DMS153 treated with DMSO at 0.1 percent for 48 hours (cell line): ENCODE data around the gene CRYAB.

Experiments
- DNase-seq: peaks from one replicate; lab custom pipeline; 2025; ENCODE audit not compliant: unreplicated experiment; lab: John Stamatoyannopoulos, UW

The CRYAB gene, protein sequence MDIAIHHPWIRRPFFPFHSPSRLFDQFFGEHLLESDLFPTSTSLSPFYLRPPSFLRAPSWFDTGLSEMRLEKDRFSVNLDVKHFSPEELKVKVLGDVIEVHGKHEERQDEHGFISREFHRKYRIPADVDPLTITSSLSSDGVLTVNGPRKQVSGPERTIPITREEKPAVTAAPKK

DNA sequence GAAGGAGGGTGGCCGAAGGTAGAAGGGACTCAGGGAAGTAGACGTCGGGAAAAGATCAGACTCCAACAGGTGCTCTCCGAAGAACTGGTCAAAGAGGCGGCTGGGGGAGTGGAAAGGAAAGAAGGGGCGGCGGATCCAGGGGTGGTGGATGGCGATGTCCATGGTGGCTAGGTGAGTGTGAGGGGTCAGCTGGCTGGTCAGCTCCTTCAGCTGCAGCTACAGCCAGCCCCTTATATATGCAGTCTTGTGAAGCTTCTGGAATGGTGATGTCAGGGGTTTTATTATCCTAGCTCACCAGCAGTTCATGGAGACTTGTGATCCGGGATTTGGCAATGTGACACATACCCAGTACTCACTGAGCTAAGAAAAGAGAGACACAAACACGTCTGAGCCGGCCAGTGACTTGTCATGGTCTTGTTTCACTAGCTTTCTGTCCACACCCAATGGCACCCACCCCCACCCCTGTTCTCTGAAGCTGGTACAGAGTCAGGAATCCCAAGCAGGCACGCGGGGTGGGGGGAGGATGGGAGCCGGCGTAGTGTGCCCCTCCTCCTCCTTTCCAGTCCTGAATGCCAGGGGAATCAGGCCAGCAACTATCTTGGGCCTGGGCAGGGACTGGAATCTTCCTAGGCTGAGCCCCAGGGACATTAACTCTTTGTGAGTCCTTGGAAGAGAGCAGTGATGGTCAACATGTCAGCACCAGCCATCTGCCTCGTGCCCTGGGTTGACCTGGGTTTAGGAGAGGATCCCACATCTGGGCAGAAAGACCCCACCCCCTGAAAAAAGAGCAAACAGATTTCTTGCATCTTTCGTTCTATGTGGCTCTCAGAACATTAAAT, at the start of gene CRYAB:
CRYAB (minus strand) TSS at position 208 of the 839 bp plus-strand sequence; CDS start at position 162, 46 bp downstream.
- DNase-seq, result no peak

DNA sequence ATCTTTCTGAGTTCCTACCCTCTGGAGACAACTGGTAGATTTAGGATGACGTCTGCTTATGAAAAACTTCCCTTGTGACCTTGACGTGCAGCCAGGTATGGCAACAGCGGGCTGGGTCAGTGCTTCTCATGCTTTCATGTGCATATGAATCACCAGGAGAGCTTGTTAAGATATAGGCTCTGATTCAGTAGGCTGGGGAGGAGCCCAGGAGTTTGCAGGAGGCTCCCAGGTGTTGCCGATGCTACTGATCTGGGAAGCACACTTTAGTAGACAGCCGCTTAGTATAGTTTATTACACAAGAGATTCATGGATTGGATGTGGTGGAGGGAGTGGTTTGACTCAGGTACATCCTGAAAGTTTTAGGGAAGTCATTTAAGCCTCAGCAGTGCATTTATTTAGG, 49.3 kb upstream of the CRYAB start:
- no peak for DNase-seq

DNA sequence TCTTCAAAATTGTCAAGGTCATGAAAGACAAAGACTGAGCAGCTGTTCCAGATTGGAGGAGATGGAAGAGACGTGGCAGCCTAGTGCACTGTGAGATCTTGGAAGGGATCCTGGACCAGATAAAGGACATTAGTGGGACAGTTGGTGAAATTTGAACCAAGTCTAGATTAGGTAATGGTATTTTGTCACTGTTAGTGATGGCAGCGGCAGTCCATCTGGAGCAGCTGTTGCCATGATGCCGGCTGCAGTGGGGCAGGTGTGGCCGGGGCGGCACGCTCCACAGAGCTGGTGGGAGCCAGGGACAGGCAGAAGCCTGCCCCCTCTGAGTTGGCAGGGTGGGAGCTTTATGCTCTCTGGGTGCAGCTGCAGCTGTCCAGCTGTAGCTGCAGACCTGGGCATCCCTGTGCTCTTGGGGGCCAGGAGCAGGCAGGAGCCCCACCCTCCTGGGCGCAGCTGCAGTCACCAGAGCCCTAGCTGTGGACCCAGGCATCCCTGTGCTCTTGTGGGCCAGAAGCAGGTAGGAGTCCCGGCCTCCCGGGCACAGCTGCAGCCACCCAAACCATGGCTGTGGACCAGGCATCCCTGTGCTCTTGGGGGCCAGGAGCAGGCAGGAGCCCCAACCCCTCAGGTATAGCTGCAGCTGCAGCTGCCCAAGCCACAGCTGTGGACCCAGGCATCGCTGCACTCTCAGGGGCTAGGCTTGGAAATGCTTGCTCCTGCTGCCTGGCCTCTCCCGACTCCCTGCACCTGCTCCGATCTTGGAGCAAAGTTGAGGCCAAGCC, 46.3 kb upstream of the CRYAB start:
- DNase-seq, result no peak

DNA sequence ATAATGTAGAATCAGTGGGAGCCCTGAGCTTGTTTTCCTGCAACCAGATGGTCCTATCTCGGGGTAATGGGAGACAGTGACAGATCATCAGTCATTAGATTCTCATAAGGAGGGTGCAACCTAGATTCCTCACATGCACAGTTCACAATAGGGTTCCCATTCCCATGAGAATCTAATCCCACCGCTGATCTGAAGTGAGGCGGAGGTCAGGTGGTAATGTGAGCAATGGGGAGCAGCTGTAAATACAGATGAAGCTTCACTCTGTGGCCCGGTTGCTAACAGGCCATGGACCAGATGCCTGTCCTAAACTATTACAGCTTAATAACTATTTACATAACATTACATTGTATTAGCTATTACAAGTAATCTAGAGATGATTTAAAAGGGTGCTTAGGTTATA, 42.6 kb upstream of the CRYAB start:
- no peak for DNase-seq

DNA sequence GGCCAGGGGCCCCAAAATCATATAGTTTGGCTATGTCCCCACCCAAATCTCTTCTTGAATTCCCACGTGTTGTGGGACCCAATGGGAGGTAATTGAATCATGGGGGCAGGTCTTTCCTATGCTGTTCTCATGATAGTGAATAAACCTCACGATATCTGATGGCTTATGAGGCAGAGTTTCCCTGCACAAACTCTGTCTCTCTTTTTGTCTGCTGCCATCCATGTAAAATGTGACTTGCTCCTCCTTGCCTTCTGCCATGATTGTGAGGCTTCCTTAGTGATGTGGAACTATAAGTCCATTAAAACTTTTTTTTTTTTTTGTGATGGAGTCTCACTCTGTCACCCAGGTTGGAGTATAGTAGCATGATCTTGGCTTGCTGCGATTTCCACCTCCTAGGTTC, 40.0 kb upstream of the CRYAB start:
- DNase-seq, result no peak

DNA sequence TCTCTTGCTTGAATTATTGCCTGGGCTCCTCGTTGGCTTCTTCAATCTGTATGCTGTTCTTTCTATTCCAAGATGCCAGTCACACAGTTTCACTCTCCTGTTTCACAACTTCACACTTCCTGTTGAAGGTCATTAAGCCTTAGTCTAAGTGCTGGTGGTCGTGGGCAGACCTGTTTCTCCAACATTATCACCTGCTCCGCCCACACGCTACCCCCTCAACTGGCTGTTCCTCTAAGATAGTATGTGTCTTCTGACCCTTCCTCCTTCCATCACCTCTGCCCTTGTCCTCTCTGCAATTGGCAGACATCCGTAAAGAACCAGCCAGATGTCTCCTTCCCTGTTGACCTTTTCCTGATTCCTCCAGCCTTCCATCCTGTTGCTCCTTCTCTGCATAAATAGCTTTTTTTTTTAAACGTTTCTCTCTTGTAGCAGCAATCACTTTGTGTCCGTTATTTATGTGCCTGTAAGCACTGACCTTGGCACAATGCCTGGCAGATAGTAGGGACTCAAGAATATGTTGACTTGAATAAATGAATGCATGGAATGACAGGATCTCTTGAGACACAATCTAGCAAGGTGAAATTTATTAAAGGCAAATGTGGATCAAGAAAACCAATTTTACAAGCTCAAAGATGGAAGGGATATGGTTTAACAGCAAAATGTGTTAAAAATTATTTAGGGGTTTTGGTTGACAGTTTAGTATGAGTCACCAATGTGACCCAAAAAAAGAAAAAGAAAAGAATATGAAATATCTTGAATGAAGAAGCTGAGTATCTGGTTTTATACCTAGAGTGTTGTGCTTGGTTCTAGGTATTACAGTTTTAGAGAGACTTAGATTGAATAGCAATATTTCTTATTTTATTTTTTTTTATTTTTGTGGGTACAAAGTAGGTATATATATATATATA, 38.2 kb upstream of the CRYAB start:
- no peak for DNase-seq

DNA sequence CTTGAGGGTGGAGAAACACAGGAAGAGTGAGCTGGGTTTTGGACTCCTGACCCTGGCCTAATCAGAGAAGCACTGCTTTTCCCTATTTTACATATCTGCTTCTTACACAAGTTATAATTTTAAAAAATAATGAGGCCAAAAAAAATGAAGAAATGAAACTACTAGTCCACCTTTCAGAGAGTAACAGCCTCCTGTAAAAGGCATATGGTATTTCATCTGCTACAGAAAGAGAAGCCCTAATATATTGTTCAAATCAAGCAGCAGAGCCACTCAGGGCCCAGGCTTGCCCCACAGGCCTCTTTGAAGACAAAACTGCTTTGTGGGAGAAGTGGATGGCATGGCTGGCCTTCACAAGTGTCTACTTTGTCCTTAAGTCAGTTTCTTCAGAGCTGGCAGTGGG, 35.6 kb upstream of the CRYAB start:
- no peak for DNase-seq

DNA sequence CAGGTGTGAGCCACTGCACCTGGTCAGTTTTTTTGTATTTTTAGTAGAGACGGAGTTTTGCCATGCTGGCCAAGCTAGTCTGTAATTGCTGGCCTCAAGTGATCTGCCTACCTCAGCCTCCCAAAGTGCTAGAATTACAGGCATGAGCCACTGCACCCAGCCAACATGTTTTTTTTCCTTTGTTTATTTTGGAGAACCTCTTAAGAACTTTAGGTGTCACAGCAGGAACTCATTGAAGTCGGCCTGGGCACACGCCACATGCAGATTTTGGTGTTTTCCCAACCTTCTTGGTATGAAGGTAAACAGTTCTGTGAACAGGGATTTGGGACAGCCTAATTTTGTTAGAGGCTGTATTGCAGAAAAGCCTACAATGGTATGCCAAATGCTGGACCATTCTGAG, 34.9 kb upstream of the CRYAB start:
- DNase-seq, result no peak

DNA sequence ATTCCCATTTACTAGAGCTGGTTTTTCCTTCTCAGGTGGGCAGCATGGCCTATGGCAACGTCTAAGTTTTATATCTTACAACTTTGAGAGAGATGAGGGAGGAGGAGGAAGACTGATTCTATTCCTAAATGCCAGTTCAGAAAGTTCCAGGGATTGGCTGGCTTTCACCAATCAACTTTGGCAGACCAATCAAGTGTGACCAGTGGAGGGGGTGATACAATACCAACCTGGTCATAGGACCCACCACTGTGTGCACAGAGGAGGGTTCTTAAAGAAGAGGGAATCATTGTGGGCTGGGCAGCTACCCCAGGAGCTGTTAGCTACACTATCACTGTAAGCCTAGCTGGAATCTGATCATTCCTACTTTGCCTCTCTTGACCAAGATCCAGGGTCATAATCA, 33.6 kb upstream of the CRYAB start:
- no peak for DNase-seq

DNA sequence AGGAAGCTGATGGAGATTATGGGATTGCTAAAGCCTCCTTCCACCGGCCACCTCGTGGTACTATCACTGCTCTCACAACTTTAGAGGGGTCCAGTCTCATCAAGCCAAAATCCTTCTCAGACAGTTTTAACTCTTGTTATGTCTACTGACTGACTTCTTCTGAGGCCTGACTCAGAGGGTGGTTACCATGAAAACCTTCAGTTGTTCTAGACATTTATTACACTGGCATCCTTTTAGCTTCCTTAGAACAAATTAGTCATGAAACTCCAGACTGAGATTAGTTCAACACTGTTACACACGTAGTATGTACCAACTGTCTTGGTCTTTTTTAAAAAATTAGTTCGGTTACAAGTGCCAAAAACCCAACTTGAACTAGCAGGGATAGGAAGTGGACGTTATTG, 33.1 kb upstream of the CRYAB start:
- DNase-seq, result no peak

DNA sequence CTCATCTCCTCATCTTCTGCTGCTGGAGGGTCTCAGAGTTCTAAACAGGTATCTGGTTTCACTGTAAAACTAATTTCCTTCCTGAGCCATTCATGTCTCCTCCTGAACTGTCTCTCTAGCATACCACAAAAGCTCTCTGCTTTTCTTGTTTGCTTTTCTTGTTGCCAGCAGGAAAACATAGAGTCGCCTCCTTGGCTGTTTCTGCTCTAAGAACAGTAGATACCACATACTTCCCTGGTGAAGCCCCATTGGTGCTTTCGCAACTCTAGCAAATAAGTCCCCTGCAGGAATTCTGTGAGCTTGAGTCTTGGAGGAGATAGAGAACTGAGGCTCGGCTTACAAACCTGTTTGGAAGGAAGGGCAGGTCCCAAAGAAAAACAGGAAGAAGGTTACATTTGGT, 32.6 kb upstream of the CRYAB start:
- DNase-seq, result no peak

DNA sequence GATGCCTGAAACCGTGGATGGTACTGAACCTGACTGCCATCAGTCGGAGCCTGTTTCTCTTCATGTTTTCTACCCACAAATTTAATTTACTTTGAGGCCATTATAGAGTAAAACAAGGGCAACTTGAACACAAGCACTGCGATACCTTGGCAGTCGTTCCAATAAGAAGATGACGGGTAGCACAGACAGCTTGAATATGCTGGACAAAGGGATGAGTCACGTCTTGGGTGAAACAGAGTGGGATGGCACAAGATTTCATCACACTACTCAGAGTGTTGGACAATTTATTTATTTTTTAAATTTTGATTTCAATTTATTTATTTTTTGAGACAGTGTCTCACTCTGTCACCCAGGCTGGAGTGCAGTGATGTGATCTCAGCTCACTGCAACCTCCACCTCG, 31.3 kb upstream of the CRYAB start:
- DNase-seq, result no peak

DNA sequence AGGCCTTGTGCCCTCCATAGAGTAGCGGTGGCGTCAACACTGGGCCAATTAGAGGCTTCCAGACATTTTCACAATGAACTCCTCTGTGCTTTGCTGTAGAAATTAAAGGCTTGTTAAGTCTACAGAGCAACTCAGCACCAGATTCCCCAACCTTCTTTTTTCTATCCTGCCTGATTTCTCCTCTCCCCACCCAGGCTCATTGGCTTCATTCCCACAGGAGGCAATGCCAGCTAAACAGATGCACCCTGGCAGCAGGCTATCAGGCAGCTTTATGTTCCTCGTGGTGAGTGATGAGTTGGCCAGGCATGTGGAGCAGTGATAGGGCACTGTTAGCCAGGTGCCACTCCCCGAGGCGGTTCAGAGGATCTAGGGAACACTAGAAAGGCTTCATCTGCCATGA, 30.4 kb upstream of the CRYAB start:
- DNase-seq, result no peak

DNA sequence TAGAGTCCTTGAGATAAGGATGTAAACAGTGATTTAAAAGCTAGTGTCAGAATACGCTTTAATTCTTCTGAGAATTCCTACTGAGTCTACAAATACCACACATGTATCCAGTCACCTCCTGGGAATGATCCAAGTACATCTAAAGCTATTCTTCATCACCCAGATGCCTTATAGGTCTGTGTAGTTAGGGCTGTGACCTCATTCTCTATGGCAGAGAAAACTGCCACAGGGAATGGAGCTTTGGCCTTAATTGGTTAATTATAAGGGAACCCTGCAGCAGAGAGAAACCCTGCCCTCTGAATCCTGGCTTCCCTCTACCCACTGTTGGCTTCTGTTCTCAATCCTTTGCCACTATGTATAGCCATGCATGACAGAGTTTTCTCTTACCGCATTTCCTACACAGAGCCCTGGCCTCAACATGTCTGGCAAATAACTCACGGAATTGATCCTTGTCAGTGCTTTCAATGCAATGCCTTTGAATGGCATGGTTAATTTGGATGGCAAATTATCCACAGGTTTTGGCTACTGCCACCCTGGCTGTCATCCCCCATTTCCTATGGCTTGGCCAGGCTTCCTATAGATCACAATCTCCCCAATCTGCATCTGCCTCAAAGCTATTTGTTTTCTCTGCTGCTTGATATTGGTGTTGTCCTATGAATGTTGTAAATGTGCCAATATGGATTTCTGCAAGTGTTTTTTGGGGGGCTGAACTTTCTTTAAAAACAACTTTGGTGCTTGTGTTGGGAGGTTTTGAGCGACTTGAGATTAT, 28.4 kb upstream of the CRYAB start:
- no peak for DNase-seq

DNA sequence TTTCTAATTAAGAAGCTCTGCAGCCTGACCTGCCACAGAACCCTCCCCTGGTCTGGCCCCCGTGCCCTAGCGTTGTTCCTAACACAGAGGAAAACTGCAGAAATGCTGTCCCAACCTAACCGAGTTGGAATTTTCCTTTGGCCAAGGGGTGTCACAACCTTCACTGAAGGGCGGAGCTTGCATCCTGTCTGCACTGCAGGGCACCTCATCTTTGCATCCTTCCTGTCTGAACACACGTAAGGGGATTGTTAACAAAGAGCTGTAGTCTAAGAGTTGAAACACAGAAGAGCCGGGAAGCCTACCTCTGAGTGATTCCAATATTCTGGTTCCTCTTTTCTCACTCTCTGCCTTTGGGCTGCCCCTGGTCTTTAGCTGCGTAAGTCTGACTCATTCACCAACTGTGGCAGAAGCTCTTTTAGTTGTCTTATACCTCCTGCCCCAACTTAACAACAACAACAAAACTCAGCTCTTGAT, 27.2 kb upstream of the CRYAB start:
- no peak for DNase-seq

DNA sequence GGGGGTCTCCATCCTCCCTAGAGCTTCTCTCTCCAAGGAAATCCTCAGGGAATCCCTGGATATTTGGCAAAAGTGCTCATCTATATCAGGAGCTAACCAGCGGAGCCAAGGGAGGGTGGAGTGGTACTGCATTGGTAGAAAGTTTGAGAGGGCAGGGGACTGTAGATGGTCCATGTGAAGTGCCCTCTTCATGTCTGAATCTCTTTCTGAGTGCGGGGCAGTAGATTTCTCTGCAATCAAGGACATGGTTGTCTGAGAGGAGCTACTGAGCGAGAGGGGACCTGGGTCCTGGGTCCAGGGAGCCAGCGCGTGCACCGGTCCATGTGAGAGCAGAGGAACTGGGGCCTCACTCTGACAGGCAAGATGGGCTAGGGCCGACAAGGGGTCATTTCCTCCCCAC, 26.3 kb upstream of the CRYAB start:
- no peak for DNase-seq

DNA sequence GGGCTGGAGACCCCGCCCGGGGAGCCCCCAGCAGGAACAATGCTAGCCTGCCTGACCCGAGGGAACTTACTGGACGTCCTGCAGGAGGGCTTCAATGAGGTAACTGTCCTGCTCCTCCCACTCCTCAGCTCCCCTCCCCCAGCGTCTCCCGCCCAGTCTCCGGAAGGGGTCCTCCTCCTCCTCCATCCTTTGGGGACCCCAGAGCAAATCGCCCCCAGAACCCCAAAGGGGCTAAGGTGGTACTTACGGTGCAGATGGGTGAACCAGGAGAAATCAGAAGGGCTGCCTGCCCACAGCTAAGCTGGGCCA, 25.8 kb upstream of the CRYAB start:
- no peak for DNase-seq

DNA sequence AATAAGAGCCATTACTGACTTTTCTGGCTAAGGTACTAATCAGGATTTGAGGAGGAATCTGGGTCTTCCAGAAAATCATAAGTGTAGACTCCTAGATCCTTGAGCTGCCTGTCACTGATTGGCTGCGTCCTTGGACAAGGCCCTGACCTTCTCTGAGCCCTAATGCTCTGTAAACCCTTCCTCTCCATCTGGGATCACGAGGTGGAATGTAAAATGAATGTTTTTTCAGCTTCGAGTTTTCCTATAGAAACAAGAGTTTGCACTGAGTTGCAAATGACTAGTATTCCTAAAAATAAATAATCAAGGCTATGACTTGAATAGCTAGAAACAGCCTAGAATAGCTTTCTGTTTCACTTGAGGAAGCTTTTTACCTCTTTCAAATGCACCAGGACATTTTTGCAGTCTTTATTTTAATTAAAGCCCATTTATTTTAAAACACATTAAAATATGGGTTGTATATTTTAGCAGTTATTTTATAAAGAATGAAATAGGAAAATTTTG, 24.5 kb upstream of the CRYAB start:
- no peak for DNase-seq

DNA sequence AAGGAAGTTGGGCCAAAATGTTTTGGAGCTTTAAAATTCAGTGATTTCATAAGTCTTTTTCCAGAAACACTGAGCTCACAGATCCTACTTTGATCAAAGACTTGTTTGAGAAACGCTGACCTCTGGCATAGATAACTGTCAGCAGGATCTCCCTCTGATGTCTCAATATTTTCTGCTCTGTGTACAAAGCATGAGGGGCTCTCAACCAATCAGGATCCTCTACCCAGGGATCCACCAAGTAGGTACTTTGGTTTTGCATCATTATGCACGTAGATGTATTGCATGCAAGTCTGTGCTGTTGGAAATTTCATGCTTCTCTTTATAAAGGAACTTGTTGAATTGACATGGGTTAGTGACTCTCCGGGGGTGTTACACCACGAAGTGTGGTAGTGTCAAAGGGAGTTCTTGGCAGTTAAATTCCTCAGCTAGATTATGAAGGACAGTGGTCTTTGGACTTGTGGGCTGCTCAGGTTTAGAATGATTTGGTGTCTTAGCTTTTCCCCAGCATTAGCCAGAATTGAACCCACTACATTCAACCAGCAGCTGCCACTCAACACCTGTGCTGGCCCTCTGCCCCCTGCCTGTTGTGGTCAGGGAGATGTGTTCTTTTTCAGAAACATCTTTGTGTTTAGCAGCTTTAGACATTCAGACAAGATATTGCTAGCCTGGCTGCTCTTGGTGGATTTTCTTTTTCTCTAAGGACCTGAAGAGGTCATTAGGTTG, 23.9 kb upstream of the CRYAB start:
- no peak for DNase-seq

DNA sequence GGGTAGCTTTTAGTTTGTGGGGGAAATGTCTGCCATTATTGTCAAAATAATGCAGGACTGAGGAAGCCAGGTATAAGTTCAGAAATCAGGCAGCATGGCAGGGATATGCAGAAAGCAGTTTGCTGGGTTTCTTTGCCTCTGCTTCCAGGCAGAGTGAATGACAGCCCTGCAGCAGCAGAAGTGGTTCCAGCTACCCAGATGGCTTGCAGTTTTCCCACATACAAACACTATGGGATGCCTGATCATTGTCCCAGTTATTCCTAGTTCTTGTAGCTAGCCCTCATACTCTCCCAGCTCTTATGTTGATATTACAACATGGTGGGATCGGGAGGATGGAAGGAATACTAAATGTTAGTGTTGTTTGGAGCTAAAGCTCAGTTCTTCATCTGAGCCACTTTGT, 22.7 kb upstream of the CRYAB start:
- DNase-seq, result no peak
